GM12891 (cell line): Measurements from ENCODE around the gene PHF21A.

ENCODE experiments used
- POLR2A ChIP-seq: IDR thresholded peaks from 2 replicates; pipeline ENCODE4 v1.6.1; 2011; ENCODE audit warnings: low read depth, low read length, control low read depth
- POLR2AphosphoS5 ChIP-seq: IDR thresholded peaks from 2 replicates; pipeline ENCODE4 v1.6.1; 2011; ENCODE audit warnings: low read depth, low read length, control low read depth
- SPI1 ChIP-seq: IDR thresholded peaks from 2 replicates; pipeline ENCODE4 v1.6.1; 2011; ENCODE audit warnings: low read depth, low read length, control low read depth
- TAF1 ChIP-seq: IDR thresholded peaks from 2 replicates; pipeline ENCODE4 v1.6.1; 2011; ENCODE audit warnings: low read depth, low read length, control low read depth

- TF ChIP-seq SPI1, result no peak
- no peak for TF ChIP-seq TAF1
- TF ChIP-seq POLR2AphosphoS5, result no peak
- no peak for TF ChIP-seq POLR2A
Observed at GRCh38 chr11:46006418-46007070, 114.7 kb downstream of the PHF21A start.
